Liver (tissue), 9 donors: ENCODE measurements around the gene ICAM1. TPM values are rescaled to one million over a fixed set of nuclear protein-coding genes. Genes with fewer than 3 reads are reported as not detected.

Source experiments
- DNase-seq: peaks from one replicate; pipeline ENCODE4 v3.0.0-alpha.2; 2017; ENCODE audit warnings: low spot score
- H3K27ac ChIP-seq, 2 donors: one replicate each; pipeline ENCODE4 v1.7.0; 2013; ENCODE audit warnings: inconsistent platforms in 2 of 2, low read length in 2 of 2, control low read depth in 1 of 2, low read depth in 1 of 2, mild to moderate bottlenecking in 1 of 2
- H3K27me3 ChIP-seq, 4 donors: one replicate each; pipeline versions ENCODE4 v1.6.1 to v1.7.0; 2013; ENCODE audit warnings: low read length in 3 of 4, inconsistent platforms in 1 of 4, mild to moderate bottlenecking in 1 of 4, moderate library complexity in 1 of 4; ENCODE audit not compliant: control insufficient read depth in 4 of 4, insufficient read depth in 4 of 4
- H3K36me3 ChIP-seq, 4 donors: one replicate each; pipeline versions ENCODE4 v1.6.1 to v1.7.0; 2013; ENCODE audit warnings: low read length in 3 of 4, mild to moderate bottlenecking in 3 of 4, low read depth in 1 of 4, moderate library complexity in 1 of 4; ENCODE audit not compliant: control insufficient read depth in 4 of 4, insufficient read depth in 3 of 4
- H3K4me1 ChIP-seq, 4 donors: one replicate each; pipeline versions ENCODE4 v1.6.1 to v1.7.0; 2013; ENCODE audit warnings: low read length in 3 of 4, mild to moderate bottlenecking in 3 of 4, moderate library complexity in 1 of 4; ENCODE audit not compliant: control insufficient read depth in 4 of 4, insufficient read depth in 4 of 4
- H3K4me3 ChIP-seq, 3 donors: one replicate each; pipeline versions ENCODE4 v1.6.1 to v1.7.0; 2013; ENCODE audit warnings: low read length in 3 of 3, control low read depth in 1 of 3, low read depth in 1 of 3, mild to moderate bottlenecking in 1 of 3
- H3K9ac ChIP-seq, 2 donors: one replicate each; pipeline ENCODE4 v1.7.0; 2013; ENCODE audit warnings: low read length in 2 of 2, mild to moderate bottlenecking in 2 of 2, moderate library complexity in 2 of 2, control low read depth in 1 of 2, low read depth in 1 of 2
- H3K9me3 ChIP-seq, 4 donors: one replicate each; pipeline versions ENCODE4 v1.6.1 to v1.7.0; 2013; ENCODE audit warnings: low read length in 3 of 4; ENCODE audit not compliant: control insufficient read depth in 4 of 4
- EGR1 ChIP-seq, 2 donors: IDR thresholded peaks; 2 replicates each; pipeline ENCODE4 v1.6.1; 2016 to 2018; ENCODE audit warnings: antibody characterized with exemption in 2 of 2, low read depth in 2 of 2
- FOXA1 ChIP-seq: IDR thresholded peaks from 2 replicates; pipeline ENCODE4 v1.6.1; 2016; ENCODE audit warnings: antibody characterized with exemption
- FOXA2 ChIP-seq: IDR thresholded peaks from 2 replicates; pipeline ENCODE4 v1.6.1; 2016; ENCODE audit warnings: antibody characterized with exemption
- GABPA ChIP-seq, 2 donors: IDR thresholded peaks in 1 of 2; conservative IDR thresholded peaks in 1 of 2; 2 replicates each; pipeline ENCODE4 v1.6.1; 2016; ENCODE audit warnings: antibody characterized with exemption in 2 of 2, mild to moderate bottlenecking in 1 of 2, moderate library complexity in 1 of 2
- HNF4A ChIP-seq, 2 donors: conservative IDR thresholded peaks; 2 replicates each; pipeline ENCODE4 v1.6.1; 2016; ENCODE audit warnings: antibody characterized with exemption in 2 of 2, mild to moderate bottlenecking in 2 of 2
- HNF4G ChIP-seq: IDR thresholded peaks from 2 replicates; pipeline ENCODE4 v1.6.1; 2016; ENCODE audit warnings: antibody characterized with exemption
- JUND ChIP-seq, 2 donors: IDR thresholded peaks; 2 replicates each; pipeline ENCODE4 v1.6.1; 2016; ENCODE audit warnings: antibody characterized with exemption in 2 of 2
- NR2F2 ChIP-seq: IDR thresholded peaks from 2 replicates; pipeline ENCODE4 v1.6.1; 2016; ENCODE audit warnings: antibody characterized with exemption
- RAD21 ChIP-seq, 2 donors: IDR thresholded peaks; 2 replicates each; pipeline ENCODE4 v1.6.1; 2016; ENCODE audit warnings: antibody characterized with exemption in 2 of 2, mild to moderate bottlenecking in 2 of 2
- RXRA ChIP-seq, 2 donors: IDR thresholded peaks; 2 replicates each; pipeline ENCODE4 v1.6.1; 2017 to 2018; ENCODE audit warnings: antibody characterized with exemption in 2 of 2, mild to moderate bottlenecking in 1 of 2
- SP1 ChIP-seq: IDR thresholded peaks from 2 replicates; pipeline ENCODE4 v1.6.1; 2018; ENCODE audit warnings: antibody characterized with exemption, mild to moderate bottlenecking
- TAF1 ChIP-seq: conservative IDR thresholded peaks from 2 replicates; pipeline ENCODE4 v1.6.1; 2016; ENCODE audit warnings: antibody characterized with exemption, mild to moderate bottlenecking
- YY1 ChIP-seq: IDR thresholded peaks from 2 replicates; pipeline ENCODE4 v1.6.1; 2016; ENCODE audit warnings: antibody characterized with exemption, mild to moderate bottlenecking
- WGBS: extraction: QIAGEN DNeasy Blood & Tissue Kit; methylation state at CpG from one replicate; pipeline ENCODE4 v1.1.7; 2013; 5-methylcytosine and 5-hydroxymethylcytosine counted together
- polyA plus RNA-seq, 2 donors: library from polyadenylated mRNA; stranded (reverse) in 1 of 2; unstranded in 1 of 2; fragments of 200-250 nt in 1 of 2; fragments of >200 nt in 1 of 2; fragmentation: Nextera tagmentation in 1 of 2; extraction: Ambion mirVana in 1 of 2; gene quantifications; one replicate each; pipeline versions ENCODE4 v1.2.1 to v1.2.3, GENCODE V29; 2013 to 2015
- total RNA-seq, 2 donors: library from RNA; depleted of rRNA; stranded (reverse); fragments of >200 nt; gene quantifications; one replicate each; pipeline ENCODE4 v1.2.3, GENCODE V29; 2014
- TF ChIP-seq, protein P1 (sequence below): fragments of 150-350 bp; IDR thresholded peaks from 2 replicates; pipeline ENCODE4 v1.5.1; 2017; ENCODE audit warnings: improper control_type of control experiment, low read depth, low read length; ENCODE audit not compliant: missing input control
- TF ChIP-seq, protein P2 (sequence below): IDR thresholded peaks from 2 replicates; pipeline ENCODE4 v1.6.1; 2016; ENCODE audit warnings: antibody characterized with exemption
- TF ChIP-seq, protein P3 (sequence below): IDR thresholded peaks from 2 replicates; pipeline ENCODE4 v1.6.1; 2016; ENCODE audit warnings: antibody characterized with exemption, mild to moderate bottlenecking
- TF ChIP-seq, protein P4 (sequence below): IDR thresholded peaks from 2 replicates; pipeline ENCODE4 v1.6.1; 2016; ENCODE audit warnings: antibody characterized with exemption
- TF ChIP-seq, protein P5 (sequence below): IDR thresholded peaks from 2 replicates; pipeline ENCODE4 v1.6.1; 2016; ENCODE audit warnings: antibody characterized with exemption
- donor health status: healthy.
- donor health status: healthy.
- donor health status: healthy.
- donor health status: healthy.
- donor health status: healthy.

Gene ICAM1
- total and polyA plus RNA-seq, 4 donors: 7.8 to 26.3 (median 19.8) TPM

DNA sequence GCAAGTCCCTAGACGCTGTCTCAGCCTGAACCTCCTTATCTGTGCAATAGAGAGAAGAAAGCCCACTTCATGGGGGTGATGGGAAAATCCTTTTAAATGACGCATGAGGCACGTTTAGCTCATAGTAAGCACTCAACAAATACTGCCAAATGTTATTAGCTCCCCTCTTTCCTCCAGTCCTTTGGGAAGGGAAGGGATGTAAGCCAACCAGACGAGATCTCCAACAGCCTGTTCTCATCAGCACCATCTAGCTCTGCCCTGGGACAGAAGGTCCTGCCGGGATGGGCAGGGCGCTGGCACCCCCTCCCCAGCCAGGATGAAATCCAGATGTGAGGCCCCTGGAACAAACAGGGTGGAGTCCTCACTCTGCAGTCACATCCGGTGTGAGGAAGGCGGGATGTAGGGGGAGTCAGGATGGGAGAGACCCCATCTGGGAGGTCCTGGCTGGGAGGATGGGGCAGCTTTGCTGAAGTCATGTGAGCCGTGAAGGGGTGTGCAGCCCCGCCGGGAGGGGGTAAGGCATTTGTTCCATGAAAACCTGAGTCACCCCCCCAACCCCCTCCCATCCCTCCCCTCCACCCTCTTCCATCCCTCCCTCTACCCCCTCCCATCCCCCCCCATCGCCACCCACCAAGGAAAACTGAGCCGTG lies 44.4 kb upstream of the ICAM1 start:
- Histone ChIP-seq H3K4me1 (peaks cover 0 to 15% (median 8%) of the 10 kb centered on the region in 4 donors), H3K27me3 (no peaks in the 10 kb centered on the region), H3K9me3 (no peaks in the 10 kb centered on the region), H3K27ac (peak overlapping the region; percentile 2 to 28), H3K36me3 (peaks cover 0 to 3% (median under 1%) of the 10 kb centered on the region in 4 donors), H3K9ac (no peak overlapping the region), H3K4me3 (no peak overlapping the region)
- peak; percentile 10 for TF ChIP-seq SP1
- no peak for TF ChIP-seq RXRA (IDR thresholded peaks at IDR 0.05)
- TF ChIP-seq, protein P1, sequence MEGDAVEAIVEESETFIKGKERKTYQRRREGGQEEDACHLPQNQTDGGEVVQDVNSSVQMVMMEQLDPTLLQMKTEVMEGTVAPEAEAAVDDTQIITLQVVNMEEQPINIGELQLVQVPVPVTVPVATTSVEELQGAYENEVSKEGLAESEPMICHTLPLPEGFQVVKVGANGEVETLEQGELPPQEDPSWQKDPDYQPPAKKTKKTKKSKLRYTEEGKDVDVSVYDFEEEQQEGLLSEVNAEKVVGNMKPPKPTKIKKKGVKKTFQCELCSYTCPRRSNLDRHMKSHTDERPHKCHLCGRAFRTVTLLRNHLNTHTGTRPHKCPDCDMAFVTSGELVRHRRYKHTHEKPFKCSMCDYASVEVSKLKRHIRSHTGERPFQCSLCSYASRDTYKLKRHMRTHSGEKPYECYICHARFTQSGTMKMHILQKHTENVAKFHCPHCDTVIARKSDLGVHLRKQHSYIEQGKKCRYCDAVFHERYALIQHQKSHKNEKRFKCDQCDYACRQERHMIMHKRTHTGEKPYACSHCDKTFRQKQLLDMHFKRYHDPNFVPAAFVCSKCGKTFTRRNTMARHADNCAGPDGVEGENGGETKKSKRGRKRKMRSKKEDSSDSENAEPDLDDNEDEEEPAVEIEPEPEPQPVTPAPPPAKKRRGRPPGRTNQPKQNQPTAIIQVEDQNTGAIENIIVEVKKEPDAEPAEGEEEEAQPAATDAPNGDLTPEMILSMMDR: no peak
- TF ChIP-seq, protein P2, sequence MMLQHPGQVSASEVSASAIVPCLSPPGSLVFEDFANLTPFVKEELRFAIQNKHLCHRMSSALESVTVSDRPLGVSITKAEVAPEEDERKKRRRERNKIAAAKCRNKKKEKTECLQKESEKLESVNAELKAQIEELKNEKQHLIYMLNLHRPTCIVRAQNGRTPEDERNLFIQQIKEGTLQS: no peak
- TF ChIP-seq YY1: no peak
- no peak for TF ChIP-seq RAD21 (IDR thresholded peaks at IDR 0.05)
- TF ChIP-seq HNF4G: no peak
- TF ChIP-seq, protein P3, sequence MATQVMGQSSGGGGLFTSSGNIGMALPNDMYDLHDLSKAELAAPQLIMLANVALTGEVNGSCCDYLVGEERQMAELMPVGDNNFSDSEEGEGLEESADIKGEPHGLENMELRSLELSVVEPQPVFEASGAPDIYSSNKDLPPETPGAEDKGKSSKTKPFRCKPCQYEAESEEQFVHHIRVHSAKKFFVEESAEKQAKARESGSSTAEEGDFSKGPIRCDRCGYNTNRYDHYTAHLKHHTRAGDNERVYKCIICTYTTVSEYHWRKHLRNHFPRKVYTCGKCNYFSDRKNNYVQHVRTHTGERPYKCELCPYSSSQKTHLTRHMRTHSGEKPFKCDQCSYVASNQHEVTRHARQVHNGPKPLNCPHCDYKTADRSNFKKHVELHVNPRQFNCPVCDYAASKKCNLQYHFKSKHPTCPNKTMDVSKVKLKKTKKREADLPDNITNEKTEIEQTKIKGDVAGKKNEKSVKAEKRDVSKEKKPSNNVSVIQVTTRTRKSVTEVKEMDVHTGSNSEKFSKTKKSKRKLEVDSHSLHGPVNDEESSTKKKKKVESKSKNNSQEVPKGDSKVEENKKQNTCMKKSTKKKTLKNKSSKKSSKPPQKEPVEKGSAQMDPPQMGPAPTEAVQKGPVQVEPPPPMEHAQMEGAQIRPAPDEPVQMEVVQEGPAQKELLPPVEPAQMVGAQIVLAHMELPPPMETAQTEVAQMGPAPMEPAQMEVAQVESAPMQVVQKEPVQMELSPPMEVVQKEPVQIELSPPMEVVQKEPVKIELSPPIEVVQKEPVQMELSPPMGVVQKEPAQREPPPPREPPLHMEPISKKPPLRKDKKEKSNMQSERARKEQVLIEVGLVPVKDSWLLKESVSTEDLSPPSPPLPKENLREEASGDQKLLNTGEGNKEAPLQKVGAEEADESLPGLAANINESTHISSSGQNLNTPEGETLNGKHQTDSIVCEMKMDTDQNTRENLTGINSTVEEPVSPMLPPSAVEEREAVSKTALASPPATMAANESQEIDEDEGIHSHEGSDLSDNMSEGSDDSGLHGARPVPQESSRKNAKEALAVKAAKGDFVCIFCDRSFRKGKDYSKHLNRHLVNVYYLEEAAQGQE: no peak
- TF ChIP-seq TAF1: no peak
- peak; percentile 66 for TF ChIP-seq NR2F2
- WGBS: 76% methylated on average over 13 of the region's 13 CpGs
- DNase-seq: no peak

DNA sequence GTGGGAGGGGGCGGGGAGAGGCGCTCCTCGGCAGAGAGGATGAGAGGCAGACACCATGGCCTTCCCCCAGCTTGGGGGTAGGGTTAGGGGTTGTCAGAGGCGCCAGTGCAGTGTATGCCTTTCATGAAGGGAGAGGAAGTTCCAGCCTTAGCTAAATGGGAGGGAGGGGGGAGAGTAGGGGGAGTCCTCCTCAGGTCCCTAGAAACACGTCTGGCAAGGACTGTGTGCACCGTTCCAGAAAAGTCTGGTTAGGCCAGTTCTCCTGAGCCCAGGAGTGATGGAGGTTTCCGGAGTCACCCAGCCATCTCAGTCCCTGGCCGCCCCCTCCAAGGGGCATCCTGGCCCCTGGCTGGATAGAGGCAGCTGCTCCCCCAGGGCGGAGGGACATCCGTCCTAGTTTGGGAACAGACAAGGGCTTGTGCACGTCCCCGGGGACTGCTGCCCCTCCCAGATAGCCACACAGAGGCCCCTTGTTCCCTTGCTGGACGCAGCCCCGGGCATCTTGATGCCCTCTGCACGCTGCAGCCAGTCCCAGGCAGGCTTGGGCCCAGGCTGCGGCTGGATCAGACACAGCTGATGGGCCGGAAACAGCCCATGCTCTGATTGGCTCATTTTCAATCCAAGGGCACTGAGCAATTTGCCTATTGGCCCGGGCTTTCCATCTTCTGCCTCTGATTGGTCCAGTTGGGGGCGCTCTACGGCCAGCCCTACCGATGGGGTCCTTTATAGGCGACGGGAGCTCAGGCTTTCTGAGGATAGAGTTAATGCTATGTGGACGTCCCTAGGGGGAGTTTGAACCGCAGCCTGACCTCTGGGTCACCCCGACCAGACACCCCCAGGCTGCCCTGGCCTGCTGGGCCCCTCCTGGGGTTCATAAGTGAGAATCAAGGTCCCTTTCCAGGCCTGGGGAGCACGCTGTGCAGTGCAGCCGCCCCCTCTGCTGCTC lies 43.6 kb upstream of the ICAM1 start:
- Histone ChIP-seq H3K4me1 (peaks cover 0 to 15% (median 8%) of the 10 kb centered on the region in 4 donors), H3K4me3 (no peak overlapping the region)
- no peak for DNase-seq
- TF ChIP-seq, protein P4, sequence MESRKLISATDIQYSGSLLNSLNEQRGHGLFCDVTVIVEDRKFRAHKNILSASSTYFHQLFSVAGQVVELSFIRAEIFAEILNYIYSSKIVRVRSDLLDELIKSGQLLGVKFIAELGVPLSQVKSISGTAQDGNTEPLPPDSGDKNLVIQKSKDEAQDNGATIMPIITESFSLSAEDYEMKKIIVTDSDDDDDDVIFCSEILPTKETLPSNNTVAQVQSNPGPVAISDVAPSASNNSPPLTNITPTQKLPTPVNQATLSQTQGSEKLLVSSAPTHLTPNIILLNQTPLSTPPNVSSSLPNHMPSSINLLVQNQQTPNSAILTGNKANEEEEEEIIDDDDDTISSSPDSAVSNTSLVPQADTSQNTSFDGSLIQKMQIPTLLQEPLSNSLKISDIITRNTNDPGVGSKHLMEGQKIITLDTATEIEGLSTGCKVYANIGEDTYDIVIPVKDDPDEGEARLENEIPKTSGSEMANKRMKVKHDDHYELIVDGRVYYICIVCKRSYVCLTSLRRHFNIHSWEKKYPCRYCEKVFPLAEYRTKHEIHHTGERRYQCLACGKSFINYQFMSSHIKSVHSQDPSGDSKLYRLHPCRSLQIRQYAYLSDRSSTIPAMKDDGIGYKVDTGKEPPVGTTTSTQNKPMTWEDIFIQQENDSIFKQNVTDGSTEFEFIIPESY: no peak
- no peak for TF ChIP-seq HNF4A (conservative IDR thresholded peaks at IDR 0.05)
- TF ChIP-seq, protein P3: no peak
- no peak for TF ChIP-seq EGR1 (IDR thresholded peaks at IDR 0.05; ENCODE audit: low read depth in 2 of 2)
- TF ChIP-seq, protein P5, sequence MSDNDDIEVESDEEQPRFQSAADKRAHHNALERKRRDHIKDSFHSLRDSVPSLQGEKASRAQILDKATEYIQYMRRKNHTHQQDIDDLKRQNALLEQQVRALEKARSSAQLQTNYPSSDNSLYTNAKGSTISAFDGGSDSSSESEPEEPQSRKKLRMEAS: no peak
- no peak for TF ChIP-seq FOXA1
- no peak for TF ChIP-seq HNF4G
- no peak for TF ChIP-seq FOXA2
- no peak for TF ChIP-seq GABPA (IDR thresholded peaks at IDR 0.05 in 1 of 2, conservative IDR thresholded peaks at IDR 0.05 in 1 of 2)
- TF ChIP-seq, protein P2: no peak
- TF ChIP-seq JUND (IDR thresholded peaks at IDR 0.05): no peak

More for the DNA sequence above, 43.6 kb upstream of the ICAM1 start:
- Histone ChIP-seq H3K9me3 (no peaks in the 10 kb centered on the region), H3K36me3 (peaks cover 0 to 3% (median 0%) of the 10 kb centered on the region in 4 donors), H3K27me3 (no peaks in the 10 kb centered on the region), H3K9ac (no peak overlapping the region), H3K27ac (peak overlapping the region; percentile 2 to 28)
- 86% methylated on average over 28 of the region's 28 CpGs for WGBS
